B cell (primary cell): ENCODE data around the gene KRTAP21-3. TPM values are rescaled to one million over a fixed set of nuclear protein-coding genes. Genes with fewer than 3 reads are reported as not detected.

Source experiments
- ATAC-seq: fragments of 200-7000 bp; cut with Tn5 transposase; one replicate; pipeline ENCODE4 v1.10.0; 2021; ENCODE audit warnings: low read depth, mild to moderate bottlenecking, moderate number of reproducible peaks, moderate library complexity
- CTCF ChIA-PET: fragments of 350-600 bp; sonication (Branson Sonifier 250); formaldehyde crosslinking; loops from one replicate; lab custom pipeline; 2021; ENCODE audit warnings: antibody characterized with exemption, inconsistent platforms; lab: Charles Lee
- POLR2A ChIA-PET: fragments of 350-600 bp; sonication (Branson Sonifier 250); formaldehyde crosslinking; loops from one replicate; lab custom pipeline; 2021; ENCODE audit warnings: antibody characterized with exemption; lab: Charles Lee
- DNase-seq: peaks from one replicate; pipeline ENCODE4 v3.0.0; 2013
- H2AFZ ChIP-seq: 2 replicates; pipeline ENCODE4 v1.6.1; 2012; ENCODE audit warnings: mild to moderate bottlenecking, low read depth, low read length; ENCODE audit not compliant: insufficient read depth, poor library complexity, severe bottlenecking
- H3K27ac ChIP-seq, 2 donors: 1 replicate in 1 of 2; 2 replicates in 1 of 2; pipeline ENCODE4 v1.5.1; 2012 to 2013; ENCODE audit warnings: low read length in 2 of 2, mild to moderate bottlenecking in 2 of 2, moderate library complexity in 1 of 2
- H3K27me3 ChIP-seq, 4 experiments: fragments of 200-600 bp in 1 of 4; sonication (generic) in 1 of 4; replicated peaks in 1 of 4; 1 replicate in 2 of 4; 2 replicates in 2 of 4; pipeline versions ENCODE4 v1.6.1 to v1.7.0; 2013 to 2016; ENCODE audit warnings: low read length in 3 of 4, mild to moderate bottlenecking in 2 of 4, mixed read lengths in 1 of 4, moderate library complexity in 1 of 4; ENCODE audit not compliant: insufficient read depth in 4 of 4, control insufficient read depth in 3 of 4; ENCODE audit errors: control extremely low read depth in 1 of 4
- H3K36me3 ChIP-seq, 2 experiments: replicated peaks in 1 of 2; 1 replicate in 1 of 2; 2 replicates in 1 of 2; pipeline versions ENCODE4 v1.6.1 to v1.7.1; 2013; ENCODE audit warnings: low read length in 1 of 2; ENCODE audit not compliant: insufficient read depth in 2 of 2, control insufficient read depth in 1 of 2; ENCODE audit errors: control extremely low read depth in 1 of 2, extremely low read depth in 1 of 2
- H3K4me1 ChIP-seq, 2 donors: fragments of 200-600 bp in 1 of 2; sonication (generic) in 1 of 2; 1 replicate in 1 of 2; 2 replicates in 1 of 2; pipeline versions ENCODE4 v1.5.1 to v1.6.1; 2013 to 2017; ENCODE audit warnings: low read length in 2 of 2; ENCODE audit not compliant: control insufficient read depth in 2 of 2, insufficient read depth in 2 of 2
- H3K4me2 ChIP-seq: replicated peaks from 2 replicates; pipeline ENCODE3; 2012; ENCODE audit warnings: mild to moderate bottlenecking, low read depth, low read length; ENCODE audit not compliant: poor library complexity, severe bottlenecking
- H3K4me3 ChIP-seq, 5 experiments: fragments of 200-600 bp in 1 of 5; sonication (generic) in 1 of 5; 1 replicate in 3 of 5; 2 replicates in 2 of 5; pipeline versions ENCODE4 v1.5.1 to v1.7.0; 2011 to 2016; ENCODE audit warnings: low read length in 4 of 5, mild to moderate bottlenecking in 4 of 5, low read depth in 2 of 5, control low read depth in 1 of 5, moderate library complexity in 1 of 5; ENCODE audit not compliant: insufficient read depth in 1 of 5; ENCODE audit errors: control extremely low read depth in 1 of 5, extremely low read depth in 1 of 5
- H3K79me2 ChIP-seq: fragments of 200-600 bp; sonication (generic); one replicate; pipeline ENCODE4 v1.6.0; 2016; ENCODE audit warnings: low read length; ENCODE audit not compliant: control insufficient read depth, insufficient read depth
- H3K9ac ChIP-seq: fragments of 200-600 bp; sonication (generic); 2 replicates; pipeline ENCODE4 v1.6.1; 2017; ENCODE audit warnings: mild to moderate bottlenecking, low read length, moderate library complexity
- H3K9me3 ChIP-seq, 3 donors: one replicate each; pipeline versions ENCODE4 v1.6.1 to v1.7.1; 2013; ENCODE audit warnings: low read length in 2 of 3; ENCODE audit not compliant: control insufficient read depth in 2 of 3, insufficient read depth in 1 of 3; ENCODE audit errors: control extremely low read depth in 1 of 3
- H4K20me1 ChIP-seq: 2 replicates; pipeline ENCODE4 v1.6.0; 2012; ENCODE audit warnings: mild to moderate bottlenecking, low read length; ENCODE audit not compliant: insufficient read depth, control insufficient read depth, poor library complexity, severe bottlenecking
- H3K27ac Mint-ChIP-seq: one replicate; pipeline ENCODE4 v1.8.0; 2021; ENCODE audit warnings: mixed read lengths
- H3K27me3 Mint-ChIP-seq: one replicate; pipeline ENCODE4 v1.8.0; 2021; ENCODE audit warnings: mixed read lengths
- H3K4me1 Mint-ChIP-seq: one replicate; pipeline ENCODE4 v1.8.0; 2021; ENCODE audit warnings: mixed read lengths
- H3K4me3 Mint-ChIP-seq: one replicate; pipeline ENCODE4 v1.8.0; 2021; ENCODE audit warnings: mixed read lengths
- H3K9me3 Mint-ChIP-seq: one replicate; pipeline ENCODE4 v1.8.0; 2022; ENCODE audit warnings: mixed read lengths; ENCODE audit not compliant: insufficient read depth
- CTCF ChIP-seq: fragments of 200-600 bp; IDR thresholded peaks from one replicate; pipeline ENCODE4 v1.8.0; 2022; ENCODE audit warnings: antibody characterized with exemption, mild to moderate bottlenecking
- EZH2 ChIP-seq: IDR thresholded peaks from 2 replicates; pipeline ENCODE4 v1.6.1; 2012; ENCODE audit warnings: borderline replicate concordance, low read depth, mild to moderate bottlenecking, moderate library complexity, low read length; ENCODE audit not compliant: insufficient read depth, poor library complexity, severe bottlenecking
- WGBS: methylation state at CpG from one replicate; pipeline ENCODE4 v1.1.5; 2013; ENCODE audit warnings: missing lambda C conversion rate; ENCODE audit not compliant: insufficient coverage; 5-methylcytosine and 5-hydroxymethylcytosine counted together
- intact Hi-C: fragments of 100-400 bp; cut with micrococcal nuclease; formaldehyde crosslinking; loops from one replicate; pipeline ENCODE4 v1.10.0; 2022
- polyA plus RNA-seq: library from polyadenylated mRNA; depleted of rRNA; stranded (reverse); fragments of >200 nt; gene quantifications from 2 replicates; pipeline ENCODE4 v1.2.3, GENCODE V29; 2012
- total RNA-seq, 2 donors: library from RNA; stranded (reverse); fragments of 120-200 nt in 1 of 2; gene quantifications; 1 replicate in 1 of 2; 2 replicates in 1 of 2; pipeline versions ENCODE4 v1.2.3 to v1.2.4, GENCODE V29; 2013 to 2022

Gene KRTAP21-3
- total and polyA plus RNA-seq, 2 donors (not counting 1 experiment from before 2014, with no cell fraction given) = not detected

GRCh38 chr21:30747159-30747558 lies 28.6 kb upstream of the KRTAP21-3 start, which contains the start of gene KRTAP21-2:
Gene KRTAP21-2, minus strand, starts transcription at chr21:30747259. Its CDS starts 57 bp downstream, at chr21:30747202.
- Histone ChIP-seq H3K9ac (no peak within 1 kb of the TSS), H3K4me3 (no peak within 1 kb of the TSS), H3K36me3 (no peaks in the 10 kb centered on the region), H2AFZ (no peak within 1 kb of the TSS), H3K27ac (no peak within 1 kb of the TSS), H3K9me3 (peaks cover 0 to 3% (median 0%) of the 10 kb centered on the region in 3 donors), H3K4me2 (no peak within 1 kb of the TSS), H3K27me3 (no peaks in the 10 kb centered on the region), H4K20me1 (no peaks in the 10 kb centered on the region), H3K4me1 (no peaks in the 10 kb centered on the region), H3K79me2 (no peaks in the 10 kb centered on the region)
- POLR2A ChIA-PET = no interaction called here
- ATAC-seq (no peak), DNase-seq (no peak)
- Mint-ChIP-seq H3K4me3 (no peak within 1 kb of the TSS), H3K27me3 (no peaks in the 10 kb centered on the region), H3K9me3 (peaks cover 8% of the 10 kb centered on the region), H3K27ac (no peak within 1 kb of the TSS), H3K4me1 (no peaks in the 10 kb centered on the region)
- CTCF ChIA-PET = no interaction called here
- TF ChIP-seq CTCF (no peak), EZH2 (no peak)
- intact Hi-C loops = no loop called here

- Histone ChIP-seq H3K36me3 (no peaks in the 10 kb centered on the region), H3K27ac (no peak overlapping the region), H2AFZ (no peak overlapping the region), H3K79me2 (no peaks in the 10 kb centered on the region), H3K9me3 (peaks cover 0 to 5% (median 0%) of the 10 kb centered on the region in 3 donors), H3K27me3 (no peaks in the 10 kb centered on the region), H3K9ac (no peak overlapping the region), H3K4me1 (no peaks in the 10 kb centered on the region), H3K4me3 (no peak overlapping the region), H4K20me1 (no peaks in the 10 kb centered on the region), H3K4me2 (no peak overlapping the region)
- no peaks in the 10 kb centered on the region for H3K4me1 Mint-ChIP-seq
- intact Hi-C loops = no loop called here
- ChIA-PET CTCF (no interaction called here), POLR2A (no interaction called here)
- no peak overlapping the region for H3K4me3 Mint-ChIP-seq
- 100% methylated on average over 1 of the region's 2 CpGs for WGBS
- H3K27ac Mint-ChIP-seq = no peak overlapping the region
- ATAC-seq (no peak), DNase-seq (no peak)
- no peak for TF ChIP-seq CTCF
- no peak for TF ChIP-seq EZH2
- H3K9me3 Mint-ChIP-seq = no peaks in the 10 kb centered on the region
- no peaks in the 10 kb centered on the region for H3K27me3 Mint-ChIP-seq
These were observed 21.9 kb upstream of the KRTAP21-3 start for GRCh38 chr21:30740462-30740861.
